ENCODE results near the gene MYLK. TPM values are rescaled to one million over a fixed set of nuclear protein-coding genes. Genes with fewer than 3 reads are reported as not detected.

The MYLK gene
- total and polyA plus RNA-seq, 10 of the 15 experiments (the other 5 are each of a cell fraction or from before 2014, with no cell fraction given): 0.04 to 1.6 (median 0.42) TPM; not detected in 1

DNA sequence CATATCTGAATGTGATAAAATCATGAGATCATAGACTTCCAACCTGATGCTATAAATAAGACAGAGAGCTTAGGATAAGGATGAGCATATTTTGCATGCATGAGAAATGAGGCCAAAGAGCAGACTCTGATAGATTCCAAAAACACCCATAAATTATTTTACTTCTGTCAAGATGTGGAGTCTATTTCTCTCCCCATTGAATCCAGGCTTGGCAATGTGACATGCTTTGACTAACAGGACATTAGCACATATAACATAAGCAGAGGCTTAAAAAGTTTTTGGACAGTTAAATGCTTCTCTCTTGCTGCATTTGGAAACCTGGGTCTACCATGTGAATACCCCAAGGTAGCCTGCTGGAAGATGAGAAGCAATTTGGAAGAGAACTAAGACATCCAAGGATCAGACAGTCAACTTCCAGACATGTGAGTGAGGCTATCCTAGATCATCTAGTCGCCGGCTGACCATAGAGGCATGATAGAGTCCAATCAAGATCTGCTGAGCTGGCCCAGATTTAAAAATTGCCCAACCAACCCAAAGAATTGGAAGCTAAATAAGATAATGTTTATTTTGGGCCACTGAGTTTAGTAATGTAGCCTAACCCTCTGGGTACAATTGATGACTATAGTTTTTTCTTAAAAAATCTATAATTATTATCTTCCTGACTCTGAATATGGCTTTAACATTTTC, 30.3 kb downstream of the MYLK start:
- DNase-seq (ENCODE audit: low read depth, low spot score) (no peak), ATAC-seq (no peak), FAIRE-seq (no peak)
- Histone ChIP-seq H3K9ac (ENCODE audit: control insufficient read depth, insufficient read depth, low read length) (no peak overlapping the region), H3K27me3 (replicated peaks in 1 of 2; ENCODE audit: control insufficient read depth in 2 of 2, insufficient read depth in 2 of 2, low read length in 1 of 2) (no peaks in the 10 kb centered on the region), H3K27ac (ENCODE audit: control insufficient read depth, insufficient read depth) (no peak overlapping the region), H3K4me1 (ENCODE audit: control insufficient read depth, insufficient read depth, low read length) (no peaks in the 10 kb centered on the region), H3K4me3 (no peak overlapping the region), H3K79me2 (ENCODE audit: control insufficient read depth, insufficient read depth, low read length) (no peaks in the 10 kb centered on the region), H3K36me3 (ENCODE audit: control insufficient read depth in 2 of 2, insufficient read depth in 2 of 2, low read length in 1 of 2) (no peaks in the 10 kb centered on the region), H2AFZ (ENCODE audit: control insufficient read depth, low read depth, low read length) (no peak overlapping the region), H4K20me1 (ENCODE audit: control insufficient read depth, insufficient read depth) (no peaks in the 10 kb centered on the region), H3K9me3 (replicated peaks; ENCODE audit: control insufficient read depth, insufficient read depth, low read length) (no peaks in the 10 kb centered on the region), H3K4me2 (ENCODE audit: control insufficient read depth, insufficient read depth) (no peak overlapping the region)
- SMC1A ChIA-PET (ENCODE audit: uncharacterized antibody, unreplicated experiment): interaction anchor here (1.1 kb wide), 1 partner anchor 12 kb away, joined by 3 read pairs; no protein-coding TSS in a partner anchor
- RAD21 ChIA-PET (ENCODE audit: unreplicated experiment): no interaction called here
- in situ Hi-C loops (cut with MboI): no loop called here
- POLR2A ChIA-PET: no interaction called here
- TF ChIP-seq, protein P1, sequence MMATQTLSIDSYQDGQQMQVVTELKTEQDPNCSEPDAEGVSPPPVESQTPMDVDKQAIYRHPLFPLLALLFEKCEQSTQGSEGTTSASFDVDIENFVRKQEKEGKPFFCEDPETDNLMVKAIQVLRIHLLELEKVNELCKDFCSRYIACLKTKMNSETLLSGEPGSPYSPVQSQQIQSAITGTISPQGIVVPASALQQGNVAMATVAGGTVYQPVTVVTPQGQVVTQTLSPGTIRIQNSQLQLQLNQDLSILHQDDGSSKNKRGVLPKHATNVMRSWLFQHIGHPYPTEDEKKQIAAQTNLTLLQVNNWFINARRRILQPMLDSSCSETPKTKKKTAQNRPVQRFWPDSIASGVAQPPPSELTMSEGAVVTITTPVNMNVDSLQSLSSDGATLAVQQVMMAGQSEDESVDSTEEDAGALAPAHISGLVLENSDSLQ (IDR thresholded peaks at IDR 0.05): no peak
- TF ChIP-seq, protein P2, sequence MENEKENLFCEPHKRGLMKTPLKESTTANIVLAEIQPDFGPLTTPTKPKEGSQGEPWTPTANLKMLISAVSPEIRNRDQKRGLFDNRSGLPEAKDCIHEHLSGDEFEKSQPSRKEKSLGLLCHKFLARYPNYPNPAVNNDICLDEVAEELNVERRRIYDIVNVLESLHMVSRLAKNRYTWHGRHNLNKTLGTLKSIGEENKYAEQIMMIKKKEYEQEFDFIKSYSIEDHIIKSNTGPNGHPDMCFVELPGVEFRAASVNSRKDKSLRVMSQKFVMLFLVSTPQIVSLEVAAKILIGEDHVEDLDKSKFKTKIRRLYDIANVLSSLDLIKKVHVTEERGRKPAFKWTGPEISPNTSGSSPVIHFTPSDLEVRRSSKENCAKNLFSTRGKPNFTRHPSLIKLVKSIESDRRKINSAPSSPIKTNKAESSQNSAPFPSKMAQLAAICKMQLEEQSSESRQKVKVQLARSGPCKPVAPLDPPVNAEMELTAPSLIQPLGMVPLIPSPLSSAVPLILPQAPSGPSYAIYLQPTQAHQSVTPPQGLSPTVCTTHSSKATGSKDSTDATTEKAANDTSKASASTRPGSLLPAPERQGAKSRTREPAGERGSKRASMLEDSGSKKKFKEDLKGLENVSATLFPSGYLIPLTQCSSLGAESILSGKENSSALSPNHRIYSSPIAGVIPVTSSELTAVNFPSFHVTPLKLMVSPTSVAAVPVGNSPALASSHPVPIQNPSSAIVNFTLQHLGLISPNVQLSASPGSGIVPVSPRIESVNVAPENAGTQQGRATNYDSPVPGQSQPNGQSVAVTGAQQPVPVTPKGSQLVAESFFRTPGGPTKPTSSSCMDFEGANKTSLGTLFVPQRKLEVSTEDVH (IDR thresholded peaks at IDR 0.05; ENCODE audit: low read depth, partially characterized antibody): no peak
- TF ChIP-seq TBL1XR1 (IDR thresholded peaks at IDR 0.05; ENCODE audit: low read depth, low read length) (no peak), ETV6 (conservative IDR thresholded peaks at IDR 0.05 in 1 of 2, IDR thresholded peaks at IDR 0.05 in 1 of 2; ENCODE audit: borderline replicate concordance in 1 of 2, low read depth in 1 of 2) (no peak), BRCA1 (IDR thresholded peaks at IDR 0.05; ENCODE audit: low read depth, low read length) (no peak), NRF1 (conservative IDR thresholded peaks at IDR 0.05; ENCODE audit: low read depth, low read length) (no peak), SMAD5 (IDR thresholded peaks at IDR 0.05; ENCODE audit: low read depth) (no peak), CBX3 (IDR thresholded peaks at IDR 0.05; ENCODE audit: borderline replicate concordance, low read depth) (no peak), HDAC6 (IDR thresholded peaks at IDR 0.05; ENCODE audit: unreplicated experiment) (no peak), FOXM1 (IDR thresholded peaks at IDR 0.05; ENCODE audit: low read depth, low read length) (no peak)
- TF ChIP-seq, protein P3, sequence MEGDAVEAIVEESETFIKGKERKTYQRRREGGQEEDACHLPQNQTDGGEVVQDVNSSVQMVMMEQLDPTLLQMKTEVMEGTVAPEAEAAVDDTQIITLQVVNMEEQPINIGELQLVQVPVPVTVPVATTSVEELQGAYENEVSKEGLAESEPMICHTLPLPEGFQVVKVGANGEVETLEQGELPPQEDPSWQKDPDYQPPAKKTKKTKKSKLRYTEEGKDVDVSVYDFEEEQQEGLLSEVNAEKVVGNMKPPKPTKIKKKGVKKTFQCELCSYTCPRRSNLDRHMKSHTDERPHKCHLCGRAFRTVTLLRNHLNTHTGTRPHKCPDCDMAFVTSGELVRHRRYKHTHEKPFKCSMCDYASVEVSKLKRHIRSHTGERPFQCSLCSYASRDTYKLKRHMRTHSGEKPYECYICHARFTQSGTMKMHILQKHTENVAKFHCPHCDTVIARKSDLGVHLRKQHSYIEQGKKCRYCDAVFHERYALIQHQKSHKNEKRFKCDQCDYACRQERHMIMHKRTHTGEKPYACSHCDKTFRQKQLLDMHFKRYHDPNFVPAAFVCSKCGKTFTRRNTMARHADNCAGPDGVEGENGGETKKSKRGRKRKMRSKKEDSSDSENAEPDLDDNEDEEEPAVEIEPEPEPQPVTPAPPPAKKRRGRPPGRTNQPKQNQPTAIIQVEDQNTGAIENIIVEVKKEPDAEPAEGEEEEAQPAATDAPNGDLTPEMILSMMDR (IDR thresholded peaks at IDR 0.05 in 2 of 3, conservative IDR thresholded peaks at IDR 0.05 in 1 of 3; ENCODE audit: control insufficient read depth in 2 of 3, extremely low read depth in 1 of 3, insufficient read depth in 1 of 3, low read depth in 3 of 3, low read length in 3 of 3): no peak
- TF ChIP-seq, protein P4, sequence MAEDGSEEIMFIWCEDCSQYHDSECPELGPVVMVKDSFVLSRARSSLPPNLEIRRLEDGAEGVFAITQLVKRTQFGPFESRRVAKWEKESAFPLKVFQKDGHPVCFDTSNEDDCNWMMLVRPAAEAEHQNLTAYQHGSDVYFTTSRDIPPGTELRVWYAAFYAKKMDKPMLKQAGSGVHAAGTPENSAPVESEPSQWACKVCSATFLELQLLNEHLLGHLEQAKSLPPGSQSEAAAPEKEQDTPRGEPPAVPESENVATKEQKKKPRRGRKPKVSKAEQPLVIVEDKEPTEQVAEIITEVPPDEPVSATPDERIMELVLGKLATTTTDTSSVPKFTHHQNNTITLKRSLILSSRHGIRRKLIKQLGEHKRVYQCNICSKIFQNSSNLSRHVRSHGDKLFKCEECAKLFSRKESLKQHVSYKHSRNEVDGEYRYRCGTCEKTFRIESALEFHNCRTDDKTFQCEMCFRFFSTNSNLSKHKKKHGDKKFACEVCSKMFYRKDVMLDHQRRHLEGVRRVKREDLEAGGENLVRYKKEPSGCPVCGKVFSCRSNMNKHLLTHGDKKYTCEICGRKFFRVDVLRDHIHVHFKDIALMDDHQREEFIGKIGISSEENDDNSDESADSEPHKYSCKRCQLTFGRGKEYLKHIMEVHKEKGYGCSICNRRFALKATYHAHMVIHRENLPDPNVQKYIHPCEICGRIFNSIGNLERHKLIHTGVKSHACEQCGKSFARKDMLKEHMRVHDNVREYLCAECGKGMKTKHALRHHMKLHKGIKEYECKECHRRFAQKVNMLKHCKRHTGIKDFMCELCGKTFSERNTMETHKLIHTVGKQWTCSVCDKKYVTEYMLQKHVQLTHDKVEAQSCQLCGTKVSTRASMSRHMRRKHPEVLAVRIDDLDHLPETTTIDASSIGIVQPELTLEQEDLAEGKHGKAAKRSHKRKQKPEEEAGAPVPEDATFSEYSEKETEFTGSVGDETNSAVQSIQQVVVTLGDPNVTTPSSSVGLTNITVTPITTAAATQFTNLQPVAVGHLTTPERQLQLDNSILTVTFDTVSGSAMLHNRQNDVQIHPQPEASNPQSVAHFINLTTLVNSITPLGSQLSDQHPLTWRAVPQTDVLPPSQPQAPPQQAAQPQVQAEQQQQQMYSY (CRISPR knock-in tag; IDR thresholded peaks at IDR 0.05): no peak
- no TSS peak for BruUV-seq (replicated peaks)
- intact Hi-C loops (cut with micrococcal nuclease; ENCODE audit: unreplicated experiment): no loop called here
- WGBS (ENCODE audit: insufficient coverage, insufficient replicate concordance, low lambda C conversion rate, missing lambda C conversion rate): 54% methylated on average over 2 of the region's 2 CpGs
- CTCF ChIA-PET: no interaction called here
